Measurements from ENCODE around the gene NOXA1.

The NOXA1 gene

DNA sequence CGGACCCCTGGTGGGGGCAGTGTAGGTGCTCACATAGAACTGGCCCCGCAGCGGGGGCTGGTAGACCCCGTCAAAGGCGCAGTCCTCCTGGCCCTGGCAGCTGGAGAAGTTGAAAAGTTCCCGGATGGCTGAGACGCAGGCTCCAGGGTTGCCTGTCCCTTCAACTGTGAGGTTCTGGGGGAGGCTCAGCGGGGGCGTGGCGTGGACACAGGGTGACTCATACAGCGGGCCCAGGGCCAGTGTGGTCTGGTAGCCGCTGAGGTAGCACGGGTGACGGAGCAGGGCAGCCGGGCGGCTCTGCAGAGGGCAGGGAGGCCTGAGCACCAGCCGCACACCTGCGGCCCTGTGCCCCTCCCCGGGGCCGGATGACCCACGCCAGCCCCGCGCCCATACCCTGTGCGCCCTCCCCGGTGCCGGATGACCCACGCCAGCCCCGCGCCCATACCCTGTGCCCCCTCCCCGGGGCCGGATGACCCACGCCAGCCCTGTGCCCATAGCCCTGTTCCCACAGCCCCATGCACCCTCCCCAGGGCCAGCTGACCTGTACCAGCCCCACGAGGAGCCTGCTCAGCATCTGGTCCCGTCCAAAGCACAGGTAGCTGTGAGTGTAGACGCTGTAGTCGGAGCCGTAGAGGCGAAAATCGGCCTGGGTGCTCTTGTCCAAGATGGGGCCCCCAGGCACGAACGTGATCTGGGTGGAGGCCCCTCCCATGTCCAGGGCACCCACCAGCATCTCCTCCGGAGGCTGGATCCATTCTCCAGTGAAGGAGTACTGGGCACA is 13.0 kb downstream of the NOXA1 start:
- H3K4me3 ChIP-seq (ENCODE audit: low read depth, low read length): no peak overlapping the region
- TF ChIP-seq, protein P1, sequence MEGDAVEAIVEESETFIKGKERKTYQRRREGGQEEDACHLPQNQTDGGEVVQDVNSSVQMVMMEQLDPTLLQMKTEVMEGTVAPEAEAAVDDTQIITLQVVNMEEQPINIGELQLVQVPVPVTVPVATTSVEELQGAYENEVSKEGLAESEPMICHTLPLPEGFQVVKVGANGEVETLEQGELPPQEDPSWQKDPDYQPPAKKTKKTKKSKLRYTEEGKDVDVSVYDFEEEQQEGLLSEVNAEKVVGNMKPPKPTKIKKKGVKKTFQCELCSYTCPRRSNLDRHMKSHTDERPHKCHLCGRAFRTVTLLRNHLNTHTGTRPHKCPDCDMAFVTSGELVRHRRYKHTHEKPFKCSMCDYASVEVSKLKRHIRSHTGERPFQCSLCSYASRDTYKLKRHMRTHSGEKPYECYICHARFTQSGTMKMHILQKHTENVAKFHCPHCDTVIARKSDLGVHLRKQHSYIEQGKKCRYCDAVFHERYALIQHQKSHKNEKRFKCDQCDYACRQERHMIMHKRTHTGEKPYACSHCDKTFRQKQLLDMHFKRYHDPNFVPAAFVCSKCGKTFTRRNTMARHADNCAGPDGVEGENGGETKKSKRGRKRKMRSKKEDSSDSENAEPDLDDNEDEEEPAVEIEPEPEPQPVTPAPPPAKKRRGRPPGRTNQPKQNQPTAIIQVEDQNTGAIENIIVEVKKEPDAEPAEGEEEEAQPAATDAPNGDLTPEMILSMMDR (IDR thresholded peaks at IDR 0.05; ENCODE audit: low read depth, low read length): no peak

DNA sequence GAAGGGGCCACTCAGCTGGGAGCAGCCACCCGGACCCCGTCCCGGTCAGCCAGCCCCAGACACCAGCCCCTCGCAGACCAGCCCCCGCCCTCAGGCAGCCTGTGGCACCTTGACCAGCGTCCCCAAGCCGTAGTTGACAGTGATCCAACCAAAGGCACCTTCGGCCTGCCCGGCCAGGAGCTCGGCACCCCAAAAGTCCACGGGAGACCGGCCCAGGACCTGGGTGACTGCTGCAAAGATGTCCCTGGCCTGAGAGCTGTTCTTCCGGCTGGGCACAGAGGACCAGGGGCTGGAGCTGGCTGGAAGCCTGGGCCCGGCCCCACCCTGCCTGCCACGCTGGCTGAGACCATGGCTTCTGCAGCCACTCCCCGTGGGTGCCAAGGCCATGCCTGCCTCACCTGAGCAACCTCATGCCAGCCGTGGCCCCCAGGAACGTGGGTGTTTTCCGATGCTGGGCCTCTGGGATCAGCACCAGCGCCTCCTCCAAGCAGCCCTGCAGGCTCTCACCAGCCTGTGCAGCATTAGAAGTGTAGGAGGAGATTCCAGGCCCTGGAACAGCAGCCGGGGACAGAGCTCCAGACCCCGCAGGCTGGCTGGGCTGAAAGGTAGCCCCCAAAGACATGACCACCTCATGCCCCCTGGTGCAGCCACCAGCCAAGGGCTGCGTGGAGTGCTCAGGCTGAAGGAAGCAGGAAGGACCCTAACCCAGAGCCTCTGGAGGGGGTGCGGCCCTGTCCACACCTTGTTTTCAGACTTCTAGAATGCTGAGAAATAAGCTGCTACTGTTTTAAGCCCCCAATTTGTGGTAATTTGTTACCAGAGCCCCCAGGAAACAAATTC is 13.8 kb downstream of the NOXA1 start:
- no peak overlapping the region for H3K4me3 ChIP-seq (ENCODE audit: low read depth, low read length)
- TF ChIP-seq, protein P1 (IDR thresholded peaks at IDR 0.05; ENCODE audit: low read depth, low read length): no peak

DNA sequence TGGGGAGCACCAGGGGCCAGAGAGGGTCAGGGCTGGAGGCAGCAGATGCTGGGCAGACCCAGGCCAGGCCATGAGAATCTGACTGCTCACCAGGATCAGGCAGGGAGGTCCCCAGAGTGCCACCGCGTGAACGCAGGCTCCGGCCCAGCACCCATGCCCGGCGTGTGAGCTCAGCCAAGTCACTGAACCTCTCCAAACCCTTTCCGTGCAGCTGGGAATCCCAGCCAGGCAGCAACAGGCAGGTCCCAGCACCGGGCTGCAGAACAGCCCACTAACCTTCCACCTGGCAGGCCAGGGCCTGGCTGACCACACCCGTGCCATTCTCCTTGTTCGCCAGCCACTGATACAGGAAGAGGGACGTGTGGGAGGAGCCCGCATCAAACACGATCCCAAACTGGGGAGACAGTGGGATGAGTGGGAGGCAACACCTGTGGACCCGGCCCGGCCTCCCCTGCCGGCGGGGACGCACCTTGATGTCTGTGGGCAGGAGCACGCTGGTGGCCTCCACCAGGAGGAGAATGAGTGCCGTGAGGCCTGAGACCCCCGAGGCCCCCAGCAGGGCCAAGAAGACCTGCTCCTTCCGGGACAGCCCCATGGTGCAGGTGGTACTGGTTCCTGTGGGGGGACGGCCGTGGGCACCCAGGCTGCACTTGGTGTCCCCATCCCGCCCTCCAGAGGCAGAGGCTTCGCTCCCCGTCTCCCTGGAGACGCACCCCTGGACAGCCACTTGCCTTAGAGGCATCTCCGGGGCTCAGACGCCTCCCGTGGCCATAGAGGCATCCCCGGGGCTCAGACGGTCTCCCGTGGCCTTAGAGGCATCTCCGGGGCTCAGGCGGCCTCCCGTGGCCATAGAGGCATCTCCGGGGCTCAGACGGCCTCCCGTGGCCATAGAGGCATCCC is 14.7 kb downstream of the NOXA1 start:
- TF ChIP-seq, protein P1 (IDR thresholded peaks at IDR 0.05; ENCODE audit: low read depth, low read length): no peak
- no peak overlapping the region for H3K4me3 ChIP-seq (ENCODE audit: low read depth, low read length)

DNA sequence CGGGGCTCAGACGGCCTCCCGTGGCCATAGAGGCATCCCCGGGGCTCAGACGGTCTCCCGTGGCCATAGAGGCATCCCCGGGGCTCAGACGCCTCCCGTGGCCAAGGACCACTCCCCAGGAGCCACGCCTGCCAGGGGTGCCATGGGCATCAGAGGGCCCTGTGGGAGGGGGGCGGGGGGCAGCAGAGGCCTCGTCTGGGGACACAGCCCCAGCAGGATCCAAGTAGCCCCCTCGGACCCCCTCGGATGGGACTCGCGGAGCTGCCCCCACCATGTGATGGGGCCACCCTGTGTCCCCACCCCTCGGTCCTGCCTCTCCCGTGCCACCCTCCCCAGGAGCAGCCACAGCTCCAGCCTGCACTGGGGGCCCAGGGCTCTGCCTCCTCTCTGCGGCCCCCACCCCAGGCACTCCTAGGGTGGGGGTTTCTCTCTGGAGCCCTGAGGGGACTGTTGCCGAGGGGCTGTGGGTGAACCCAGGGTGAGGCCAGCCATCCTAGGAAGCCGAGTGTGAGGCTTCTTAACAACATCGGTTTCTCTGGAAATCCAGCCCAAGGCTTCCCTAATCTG is 15.5 kb downstream of the NOXA1 start:
- H3K4me3 ChIP-seq (ENCODE audit: low read depth, low read length): no peak overlapping the region
- TF ChIP-seq, protein P1 (IDR thresholded peaks at IDR 0.05; ENCODE audit: low read depth, low read length): no peak

DNA sequence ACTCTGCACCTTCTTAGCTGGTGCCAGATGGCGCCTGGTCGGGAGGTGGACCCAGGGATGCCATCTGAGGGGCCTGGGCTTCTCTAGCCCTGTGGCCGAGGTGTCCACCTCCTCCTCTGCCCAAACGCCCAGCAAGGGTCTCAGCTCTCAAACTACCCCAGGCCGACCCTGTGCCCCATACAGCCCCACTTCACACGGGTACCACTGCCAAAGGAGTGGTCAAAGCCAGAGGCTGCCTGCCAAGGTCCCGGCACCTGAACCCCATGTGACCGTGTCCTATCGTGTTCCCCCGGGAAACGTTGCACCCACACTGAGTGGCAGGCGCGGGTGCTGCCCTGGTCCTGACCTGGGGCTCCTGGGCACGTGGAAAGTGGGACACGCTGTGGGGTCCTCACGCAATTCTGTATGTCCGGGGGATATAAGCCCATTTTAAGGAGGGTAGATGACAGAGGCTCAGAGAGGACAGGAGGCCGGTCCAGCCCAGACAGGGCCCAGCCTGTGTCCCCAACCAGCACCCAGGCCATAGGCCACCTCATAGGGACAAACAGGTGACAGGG is 16.0 kb downstream of the NOXA1 start:
- no peak overlapping the region for H3K4me3 ChIP-seq (ENCODE audit: low read depth, low read length)
- TF ChIP-seq, protein P1 (IDR thresholded peaks at IDR 0.05; ENCODE audit: low read depth, low read length): no peak

DNA sequence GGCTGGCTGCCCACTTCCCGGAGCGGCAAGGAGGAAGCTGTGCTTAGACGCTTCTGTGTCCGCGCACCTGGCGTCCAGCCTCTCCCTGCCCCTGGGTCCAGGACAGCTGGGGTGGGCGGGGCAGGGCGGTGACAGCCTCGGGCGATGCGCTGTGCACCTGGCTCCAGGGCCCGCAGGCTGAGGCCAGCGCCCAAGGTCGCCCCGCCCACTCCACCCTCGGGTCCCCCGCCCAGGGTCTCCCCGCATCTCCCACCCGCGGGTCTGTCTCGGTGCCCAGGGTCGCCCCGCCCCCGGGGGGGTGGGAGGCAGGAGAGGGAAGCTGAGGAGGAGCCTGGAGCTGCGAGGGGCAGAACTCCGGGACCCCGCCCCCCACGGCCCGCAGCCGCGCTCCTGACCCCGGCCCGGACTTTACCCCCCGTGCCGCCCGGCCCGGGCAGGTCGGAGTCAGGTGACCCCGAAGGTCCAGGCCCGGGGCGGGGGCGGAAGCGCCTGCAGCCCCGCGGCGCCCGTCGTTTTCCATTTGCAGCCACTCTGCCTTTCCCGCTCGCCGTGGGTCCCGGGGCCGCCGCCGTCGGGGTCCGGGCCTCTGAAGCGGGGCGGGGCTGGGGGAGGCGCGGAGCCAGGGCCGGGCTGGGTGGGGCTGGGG is 18.2 kb downstream of the NOXA1 start, which contains the start of gene ENTPD8:
Gene ENTPD8 (minus strand): TSS at position 69 of the 646 bp plus-strand sequence. CDS start 3,072 bp downstream, outside the sequence.
- TF ChIP-seq, protein P1 (IDR thresholded peaks at IDR 0.05; ENCODE audit: low read depth, low read length): no peak
- H3K4me3 ChIP-seq (ENCODE audit: low read depth, low read length): peak within 1 kb of the TSS; percentile 37
